Activated CD4-positive, alpha-beta T cell treated with anti-CD3 and anti-CD28 coated beads, Interleukin-2, Interleukin-4, amounts not matched to agents 100 ng/mL and 50 ng/mL, durations not matched to agents 16 hours and 8 hours (primary cell): ENCODE measurements around the gene SLC25A15.
"Not testable (repeated sequence)": the region's sequence is repeated elsewhere in the genome, so short reads cannot be mapped to it uniquely, and the experiment has no call there.

Experiments used
- DNase-seq: peaks from one replicate; pipeline ENCODE4 v3.0.0-alpha.2; 2020; ENCODE audit warnings: low spot score

The SLC25A15 gene

GRCh38 chr13:40813667-40814454, 24.4 kb downstream of the SLC25A15 start:
- DNase-seq, result peak; percentile 30

GRCh38 chr13:40814803-40815202, 25.4 kb downstream of the SLC25A15 start:
- no peak for DNase-seq

GRCh38 chr13:40818926-40819325, 29.5 kb downstream of the SLC25A15 start:
- no peak for DNase-seq

- DNase-seq, result peak; percentile 25
Measured at GRCh38 chr13:40819797-40820315, 30.4 kb downstream of the SLC25A15 start.

GRCh38 chr13:40839725-40840124, 50.3 kb downstream of the SLC25A15 start:
- DNase-seq, result not testable (repeated sequence)

- not testable (repeated sequence) for DNase-seq
Measured at GRCh38 chr13:40840955-40841354, 51.5 kb downstream of the SLC25A15 start.
